GM18502 (cell line): Measurements from ENCODE around the gene SMIM45.

ENCODE experiments used
- ATAC-seq: cut with Tn5 transposase; IDR thresholded peaks from one replicate; pipeline ENCODE4 v1.9.1; 2021; ENCODE audit warnings: mild to moderate bottlenecking; ENCODE audit not compliant: unreplicated experiment, poor library complexity

SMIM45 gene

DNA sequence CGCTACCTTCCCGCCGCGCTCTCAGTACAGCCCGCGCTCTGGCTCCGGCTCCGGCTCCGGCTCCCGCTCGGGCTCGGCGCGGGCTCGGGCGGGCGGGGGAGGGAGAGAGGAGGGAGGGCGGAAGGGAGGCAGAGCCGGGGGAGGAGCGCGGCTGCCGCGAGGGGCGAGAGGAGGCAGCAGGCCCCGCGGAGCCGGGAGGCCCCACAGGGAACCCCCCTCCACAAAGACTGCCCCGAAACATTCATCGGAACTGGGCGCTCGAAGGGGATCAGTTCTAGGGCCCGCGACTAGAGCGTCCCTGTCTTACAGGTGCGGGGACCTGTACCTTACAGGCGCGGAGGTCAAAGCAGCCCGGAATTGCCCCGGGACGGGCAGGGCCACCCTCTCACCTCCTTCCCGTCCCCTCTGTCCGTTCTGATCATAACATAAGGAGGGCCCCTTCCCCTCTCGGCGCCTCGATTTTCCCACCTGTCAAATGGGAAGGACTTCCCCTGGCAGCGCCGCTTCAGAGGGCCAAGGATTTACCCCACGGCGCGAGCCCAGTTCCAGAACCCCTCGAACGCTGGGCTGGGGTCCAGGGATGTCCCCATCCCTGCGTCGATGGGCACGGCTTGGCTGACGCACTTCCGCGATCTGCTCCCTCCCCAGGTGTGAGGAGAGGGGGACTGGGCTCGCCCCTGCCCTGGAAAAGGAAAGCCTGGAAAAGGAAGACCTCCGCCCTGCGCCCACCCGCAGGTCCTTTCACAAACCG is 36.7 kb upstream of the SMIM45 start, which contains the start of gene SHISA8:
Gene SHISA8 (minus strand): TSS at position 40 of the 751 bp plus-strand sequence. CDS start 407 bp downstream, outside the sequence.
- no peak for ATAC-seq

- no peak for ATAC-seq
Observed at GRCh38 chr22:41915786-41916493, 36.0 kb upstream of the SMIM45 start.

GRCh38 chr22:41916745-41917358 is 35.1 kb upstream of the SMIM45 start:
- no peak for ATAC-seq

DNA sequence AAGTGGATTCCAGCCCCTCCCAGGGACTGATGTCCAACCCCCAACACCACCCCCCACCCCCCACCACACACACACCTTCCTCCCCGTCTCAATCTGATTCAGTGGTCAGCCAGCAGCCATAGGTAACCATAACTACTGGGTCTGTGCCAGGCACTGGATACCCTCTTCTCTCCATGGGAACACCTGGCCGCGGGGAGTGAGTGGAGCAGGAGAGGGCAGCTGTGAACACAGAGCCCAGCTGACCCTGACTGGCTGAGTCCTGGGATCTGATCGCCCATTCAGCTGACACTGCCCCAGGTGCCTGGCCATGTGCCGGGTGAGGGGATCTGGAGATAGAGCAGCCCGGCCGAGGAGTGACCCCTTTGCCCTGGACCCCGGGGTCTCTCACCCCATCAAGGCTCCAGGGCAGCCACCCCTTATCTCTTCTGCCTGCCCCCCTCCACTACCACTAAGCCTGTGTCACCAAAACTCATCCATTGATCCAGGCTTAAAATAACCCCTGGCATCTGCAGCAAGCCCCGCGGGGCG is 34.5 kb upstream of the SMIM45 start:
- ATAC-seq = no peak

DNA sequence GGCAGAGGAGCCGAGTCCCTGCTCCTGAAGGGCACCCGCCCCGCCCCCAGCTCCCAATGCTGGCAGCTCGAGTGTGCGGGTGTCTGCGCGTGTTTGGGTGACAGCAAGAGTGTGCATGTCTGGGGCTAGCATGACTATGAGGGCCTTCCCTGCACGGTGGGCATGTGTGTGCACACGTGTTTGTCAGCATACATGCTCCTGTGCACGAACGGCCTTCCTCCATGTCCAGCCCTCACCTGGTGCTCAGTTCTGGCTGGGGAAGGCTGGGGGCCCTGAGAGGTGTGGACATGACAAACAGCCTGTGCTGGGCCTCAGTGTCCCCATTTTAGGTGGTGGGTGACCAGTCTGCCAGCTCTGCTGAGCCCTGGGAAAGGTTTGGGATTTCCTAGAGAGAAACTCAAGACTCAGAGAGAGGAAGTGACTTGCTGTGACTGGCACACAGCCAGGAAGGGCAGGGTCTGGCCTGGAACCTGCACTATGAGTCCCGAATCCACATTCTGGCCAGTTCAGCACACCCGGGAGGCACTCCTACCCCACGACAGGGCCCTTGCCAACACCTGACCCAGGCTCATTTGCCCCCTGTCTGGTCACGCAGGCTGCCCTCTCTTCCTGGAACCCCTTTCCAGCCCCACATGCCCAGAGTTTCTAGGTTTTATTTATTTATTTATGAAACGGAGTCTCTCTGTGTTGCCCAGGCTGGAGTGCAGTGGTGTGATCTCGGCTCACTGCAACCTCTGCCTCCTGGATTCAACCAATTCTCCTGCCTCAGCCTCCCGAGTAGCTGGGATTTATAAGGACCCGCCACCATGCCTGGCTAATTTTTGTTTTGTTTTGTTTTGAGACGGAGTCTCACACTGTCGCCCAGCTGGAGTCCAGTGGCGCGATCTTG is 33.8 kb upstream of the SMIM45 start:
- no peak for ATAC-seq

GRCh38 chr22:41919357-41920224 is 32.4 kb upstream of the SMIM45 start:
- peak; percentile 46 for ATAC-seq

- peak; percentile 14 for ATAC-seq
Observed at GRCh38 chr22:41920271-41920976, 31.5 kb upstream of the SMIM45 start.

- no peak for ATAC-seq
Observed at GRCh38 chr22:41922328-41922727, 29.6 kb upstream of the SMIM45 start.

- no peak for ATAC-seq
Observed at GRCh38 chr22:41922940-41923594, 28.9 kb upstream of the SMIM45 start.

GRCh38 chr22:41923595-41924276 is 28.2 kb upstream of the SMIM45 start:
- ATAC-seq = no peak

DNA sequence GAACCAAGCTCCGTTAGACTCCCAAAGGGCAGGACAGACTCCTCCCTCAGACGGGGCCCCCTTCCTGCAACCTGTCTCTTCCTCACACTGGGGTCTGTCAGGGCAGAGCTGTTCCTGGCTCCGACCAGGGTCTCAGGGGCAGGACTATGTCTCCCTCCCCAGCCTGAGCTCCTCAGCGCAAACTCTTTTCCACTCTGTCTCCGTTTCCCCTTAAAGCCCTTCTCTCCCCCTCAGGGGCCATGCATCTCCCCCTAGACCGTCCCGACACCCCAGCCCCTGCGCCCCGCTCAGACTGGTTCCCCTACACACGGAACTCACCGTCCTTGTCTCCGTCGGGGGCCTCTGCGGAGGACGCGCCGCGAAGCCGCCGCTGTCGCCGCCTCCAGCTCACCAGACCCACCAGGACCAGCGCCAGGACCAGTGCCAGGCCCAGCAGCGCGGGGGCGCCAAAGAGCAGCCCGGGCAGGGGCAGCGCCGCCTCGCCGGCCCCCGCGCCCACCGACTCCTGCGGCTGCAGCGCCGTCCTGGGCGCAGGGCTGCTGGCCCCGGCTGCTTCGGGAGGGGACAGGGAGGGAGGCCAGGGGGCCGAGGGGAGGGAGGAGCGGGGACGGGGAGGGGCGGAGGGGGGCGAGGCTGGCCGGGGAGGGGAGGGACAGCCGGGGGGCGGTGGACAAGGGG is 26.0 kb upstream of the SMIM45 start:
- ATAC-seq = no peak

DNA sequence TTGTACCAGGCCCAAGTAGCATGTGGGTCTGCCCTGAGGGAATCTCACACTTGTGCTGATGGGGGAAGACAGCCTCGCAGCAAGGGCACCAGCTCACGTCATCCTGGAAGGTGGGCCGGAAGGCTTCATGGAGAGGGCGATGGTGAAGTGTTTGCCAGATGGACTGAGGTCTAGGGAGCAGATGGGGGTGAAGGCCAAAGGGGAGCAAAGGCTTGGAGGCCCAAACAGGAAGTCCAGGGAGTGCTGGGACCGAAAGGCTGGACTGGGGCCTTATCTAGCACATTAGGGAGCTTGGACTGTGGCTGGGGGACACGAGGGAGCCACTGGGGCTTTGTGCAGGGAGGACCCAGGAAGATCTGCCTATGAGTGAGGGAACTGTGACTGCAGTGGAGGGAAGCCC is 24.1 kb upstream of the SMIM45 start:
- ATAC-seq = no peak

DNA sequence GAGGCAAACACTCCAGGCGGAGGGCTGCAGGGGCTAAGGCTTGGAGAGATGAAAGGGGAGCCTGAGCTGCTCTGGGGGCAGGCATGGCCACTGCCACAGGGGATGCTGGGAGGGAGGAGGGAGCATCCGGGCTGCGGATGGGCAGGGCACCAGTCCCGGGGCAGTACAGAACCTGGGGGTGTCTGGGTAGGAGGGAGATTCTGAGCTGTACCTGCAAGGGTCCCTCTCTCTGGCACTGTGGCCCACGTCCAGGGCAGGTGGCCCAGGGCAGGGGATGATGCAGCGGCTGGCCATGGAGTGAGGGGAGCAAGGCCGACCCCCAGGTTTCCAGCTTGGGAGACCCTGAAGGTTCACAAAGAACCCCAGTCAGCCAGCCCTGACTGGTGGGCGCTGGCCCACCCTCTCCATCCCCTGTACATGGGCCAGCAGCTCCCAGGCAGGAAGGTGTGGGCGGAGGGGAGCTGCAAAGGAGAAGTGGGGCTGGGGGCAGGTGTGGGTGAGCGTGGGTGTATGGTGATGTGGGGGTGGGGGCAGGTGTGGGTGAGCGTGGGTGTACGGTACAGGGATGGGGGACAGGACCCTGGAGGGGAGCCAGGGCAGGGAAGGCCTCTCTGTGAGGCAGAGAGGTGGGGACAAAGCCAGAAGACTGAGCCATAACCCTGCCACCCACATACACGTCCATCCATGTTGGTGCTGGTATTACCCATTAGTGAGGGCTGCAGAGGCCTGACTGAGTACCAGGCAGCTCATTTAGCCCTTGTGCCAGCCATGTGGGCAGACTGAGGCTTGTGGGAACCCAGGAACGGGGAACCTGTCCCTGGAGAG is 23.1 kb upstream of the SMIM45 start:
- ATAC-seq = no peak

DNA sequence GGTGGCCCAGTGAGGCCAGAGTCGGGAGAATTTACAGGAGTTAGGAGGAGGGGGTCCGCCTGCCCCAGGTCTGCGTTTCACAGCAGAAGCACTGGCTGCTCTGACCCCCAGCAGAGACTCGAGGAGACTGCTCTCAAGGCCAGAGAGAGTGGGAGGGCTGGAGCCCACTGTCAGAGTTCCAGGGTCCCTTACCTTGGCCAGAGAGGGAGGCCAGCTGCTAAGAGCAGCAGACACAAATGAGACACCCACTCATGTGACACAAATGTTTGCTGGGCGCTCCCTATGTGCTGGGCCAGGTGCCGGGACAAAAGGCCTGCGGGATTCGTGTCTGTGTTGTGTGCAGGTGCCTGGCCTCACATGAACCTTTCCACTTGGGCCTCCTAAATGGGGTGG is 22.5 kb upstream of the SMIM45 start:
- ATAC-seq = no peak

DNA sequence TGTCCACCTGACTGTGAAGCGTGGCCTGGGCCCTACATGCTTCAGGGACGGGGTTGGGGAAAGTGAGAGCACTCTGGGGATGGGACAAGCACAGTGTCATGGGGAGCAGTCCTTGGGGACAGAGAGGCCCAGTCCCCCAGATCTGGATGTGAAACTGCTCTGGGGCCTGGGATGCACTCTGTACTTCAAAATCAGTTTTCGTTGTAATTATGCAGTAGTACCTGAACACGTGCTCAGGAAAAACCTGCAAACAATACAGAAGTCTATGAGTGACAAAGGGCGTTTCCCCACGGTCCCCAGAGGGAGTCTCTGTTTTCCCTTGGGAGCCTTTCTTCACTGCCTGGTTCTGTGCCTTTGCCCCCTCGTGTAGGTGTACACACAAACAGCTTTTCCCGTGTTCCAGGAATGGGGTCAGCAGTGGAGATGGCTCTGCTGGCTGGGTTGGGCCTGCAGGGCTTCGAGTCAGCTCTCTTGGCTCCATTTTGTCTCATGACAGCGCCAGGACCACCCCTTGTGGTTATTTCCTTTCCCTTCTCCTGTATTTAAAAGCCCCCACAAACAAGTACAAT is 20.2 kb upstream of the SMIM45 start:
- no peak for ATAC-seq

GRCh38 chr22:41932353-41932752 is 19.6 kb upstream of the SMIM45 start:
- no peak for ATAC-seq
